OCI-LY7 (cell line): ENCODE results near the gene CFAP97D2. TPM values are rescaled to one million over a fixed set of nuclear protein-coding genes. Genes with fewer than 3 reads are reported as not detected.

Experiments used
- BruUV-seq: library from RNA; stranded (reverse); fragments of 400-500 nt; replicated peaks from 2 replicates; lab custom pipeline; 2021; lab: Mats Ljungman, UMichigan
- CTCF ChIA-PET: fragments of 300-600 bp; sonication (Branson Sonifier 250); formaldehyde crosslinking; loops from one replicate; lab custom pipeline; 2022; ENCODE audit warnings: antibody characterized with exemption; ENCODE audit not compliant: unreplicated experiment; lab: Charles Lee
- POLR2A ChIA-PET: fragments of 300-600 bp; sonication (Branson Sonifier 250); formaldehyde crosslinking; loops from one replicate; lab custom pipeline; 2022; ENCODE audit warnings: antibody characterized with exemption; lab: Charles Lee
- DNase-seq: peaks from one replicate; pipeline ENCODE4 v3.0.0-alpha.2; 2015; ENCODE audit warnings: low spot score
- H2AFZ ChIP-seq: fragments of 200-600 bp; sonication (generic), shearing (Covaris generic); 2 replicates; pipeline ENCODE4 v1.6.1; 2014; ENCODE audit warnings: mild to moderate bottlenecking, antibody characterized with exemption, low read length, moderate library complexity
- H3K27ac ChIP-seq: fragments of 200-600 bp; sonication (generic); 2 replicates; pipeline ENCODE4 v1.5.1; 2014; ENCODE audit warnings: mixed run types, low read depth, mild to moderate bottlenecking, moderate library complexity, low read length, inconsistent platforms; ENCODE audit not compliant: poor library complexity, severe bottlenecking
- H3K36me3 ChIP-seq: fragments of 200-600 bp; sonication (generic); 2 replicates; pipeline ENCODE4 v1.6.1; 2014; ENCODE audit warnings: mild to moderate bottlenecking, antibody characterized with exemption, low read length, moderate library complexity, mixed read lengths; ENCODE audit not compliant: insufficient read depth
- H3K4me1 ChIP-seq: fragments of 200-600 bp; sonication (generic); 2 replicates; pipeline ENCODE4 v1.5.1; 2014; ENCODE audit warnings: mild to moderate bottlenecking, low read length; ENCODE audit not compliant: insufficient read depth, poor library complexity, severe bottlenecking
- H3K4me2 ChIP-seq: fragments of 200-600 bp; sonication (generic); 2 replicates; pipeline ENCODE4 v1.6.1; 2014; ENCODE audit warnings: mild to moderate bottlenecking, low read length
- H3K4me3 ChIP-seq: fragments of 200-600 bp; sonication (generic); 2 replicates; pipeline ENCODE4 v1.5.1; 2014; ENCODE audit warnings: mild to moderate bottlenecking, low read depth, low read length; ENCODE audit not compliant: poor library complexity, severe bottlenecking
- H3K79me2 ChIP-seq: fragments of 200-600 bp; sonication (generic); 2 replicates; pipeline ENCODE4 v1.6.1; 2016; ENCODE audit warnings: low read depth, mild to moderate bottlenecking, low read length, moderate library complexity, mixed read lengths; ENCODE audit not compliant: insufficient read depth
- H3K9me2 ChIP-seq: fragments of 200-600 bp; sonication (generic); 2 replicates; pipeline ENCODE4 v1.6.1; 2016; ENCODE audit warnings: mild to moderate bottlenecking, low read length, mixed read lengths; ENCODE audit not compliant: insufficient read depth
- H3K9me3 ChIP-seq: fragments of 200-600 bp; sonication (generic); 2 replicates; pipeline ENCODE4 v1.6.1; 2014; ENCODE audit warnings: mild to moderate bottlenecking, mixed run types, low read length, mixed read lengths
- H4K20me1 ChIP-seq: fragments of 200-600 bp; sonication (generic); 2 replicates; pipeline ENCODE4 v1.6.1; 2014; ENCODE audit warnings: mild to moderate bottlenecking, antibody characterized with exemption, low read length, moderate library complexity, mixed read lengths; ENCODE audit not compliant: insufficient read depth
- CTCF ChIP-seq: fragments of 200-600 bp; sonication (generic); conservative IDR thresholded peaks from 2 replicates; pipeline ENCODE4 v1.5.1; 2014; ENCODE audit warnings: mild to moderate bottlenecking, antibody characterized with exemption, low read length, moderate library complexity, mixed read lengths
- EZH2phosphoT487 ChIP-seq: fragments of 200-600 bp; sonication (generic); IDR thresholded peaks from 2 replicates; pipeline ENCODE4 v1.6.1; 2018; ENCODE audit warnings: low read depth, borderline replicate concordance, mild to moderate bottlenecking, mixed run types, antibody characterized with exemption, low read length, moderate library complexity, mixed read lengths
- intact Hi-C: fragments of 100-400 bp; cut with micrococcal nuclease; formaldehyde crosslinking; loops from one replicate; pipeline ENCODE4 v1.10.0; 2022; ENCODE audit not compliant: unreplicated experiment
- total RNA-seq, 2 experiments: library from RNA; depleted of rRNA in 1 of 2; stranded (reverse); fragments of >200 nt in 1 of 2; shearing (Covaris generic) in 1 of 2; gene quantifications; 2 replicates each; pipeline ENCODE4 v1.2.3, GENCODE V29; 2014 to 2022

The CFAP97D2 gene
- total RNA-seq, 2 experiments from 2014 or later, result not detected

GRCh38 chr13:114155320-114155719 is 23.7 kb upstream of the CFAP97D2 start:
- Histone ChIP-seq H3K79me2 (no peaks in the 10 kb centered on the region), H3K4me2 (no peak overlapping the region), H3K9me3 (no peaks in the 10 kb centered on the region), H3K36me3 (no peaks in the 10 kb centered on the region), H4K20me1 (no peaks in the 10 kb centered on the region), H3K4me1 (peaks cover 5% of the 10 kb centered on the region), H3K4me3 (no peak overlapping the region), H3K9me2 (no peaks in the 10 kb centered on the region), H3K27ac (no peak overlapping the region), H2AFZ (no peak overlapping the region)
- CTCF ChIA-PET, result no interaction called here
- TF ChIP-seq EZH2phosphoT487 (no peak), CTCF (no peak)
- POLR2A ChIA-PET, result no interaction called here
- BruUV-seq, result no TSS peak
- no peak for DNase-seq
- intact Hi-C loops, result no loop called here

GRCh38 chr13:114155926-114156883 is 22.9 kb upstream of the CFAP97D2 start:
- TF ChIP-seq CTCF (no peak), EZH2phosphoT487 (no peak)
- Histone ChIP-seq H3K9me3 (no peaks in the 10 kb centered on the region), H3K4me1 (peaks cover 5% of the 10 kb centered on the region), H3K79me2 (no peaks in the 10 kb centered on the region), H3K27ac (no peak overlapping the region), H4K20me1 (no peaks in the 10 kb centered on the region), H2AFZ (no peak overlapping the region), H3K9me2 (no peaks in the 10 kb centered on the region), H3K4me2 (no peak overlapping the region), H3K4me3 (no peak overlapping the region), H3K36me3 (no peaks in the 10 kb centered on the region)
- no TSS peak for BruUV-seq
- ChIA-PET POLR2A (no interaction called here), CTCF (no interaction called here)
- intact Hi-C loops, result no loop called here
- no peak for DNase-seq
